ENCODE measurements around the gene AOPEP.

The AOPEP gene

GRCh38 chr9:94761481-94761880 lies 35.0 kb downstream of the AOPEP start:
- no peak for DNase-seq (ENCODE audit: low spot score)

DNA sequence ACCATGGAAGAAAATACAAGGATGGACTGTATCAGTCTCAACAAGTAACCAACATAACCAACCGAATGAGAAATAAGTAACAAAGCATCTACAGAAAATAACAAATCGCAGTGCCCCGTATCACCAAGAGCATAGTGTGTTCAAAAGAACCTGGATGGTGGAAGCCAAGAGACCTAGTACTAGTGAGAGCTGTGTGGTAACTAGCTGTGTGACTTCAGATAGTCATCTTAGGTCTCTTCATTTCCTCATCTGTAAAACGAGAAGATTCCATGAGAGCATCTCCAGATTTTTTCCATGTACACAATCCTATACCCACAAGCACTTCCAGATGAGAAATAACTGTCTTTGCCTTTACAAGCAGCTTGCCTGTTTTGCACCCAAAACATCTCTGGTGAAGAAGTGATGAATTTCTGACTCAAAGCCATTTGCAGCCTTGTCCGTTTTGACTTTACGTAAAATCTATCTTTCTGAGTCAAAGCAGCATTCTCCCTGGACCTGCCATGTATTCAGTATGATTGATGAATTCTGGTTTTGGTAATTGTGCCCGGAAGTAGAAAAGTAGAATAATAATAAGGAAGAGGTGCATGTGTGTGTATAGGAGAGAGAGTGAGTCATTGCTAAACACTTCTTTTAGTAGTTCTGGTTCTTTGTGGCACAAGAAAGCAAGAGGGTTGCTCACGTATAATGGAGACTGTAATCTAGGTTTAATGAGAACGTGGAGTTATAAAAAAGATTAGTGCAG lies 41.0 kb downstream of the AOPEP start:
- no peak for DNase-seq (ENCODE audit: low spot score)

- DNase-seq (ENCODE audit: low spot score): no peak
Observed at GRCh38 chr9:94768766-94769165, 42.3 kb downstream of the AOPEP start.

GRCh38 chr9:94770334-94770733 lies 43.8 kb downstream of the AOPEP start:
- DNase-seq (ENCODE audit: low spot score): no peak

- no peak for DNase-seq (ENCODE audit: low spot score)
Observed at GRCh38 chr9:94771096-94771495, 44.6 kb downstream of the AOPEP start.

DNA sequence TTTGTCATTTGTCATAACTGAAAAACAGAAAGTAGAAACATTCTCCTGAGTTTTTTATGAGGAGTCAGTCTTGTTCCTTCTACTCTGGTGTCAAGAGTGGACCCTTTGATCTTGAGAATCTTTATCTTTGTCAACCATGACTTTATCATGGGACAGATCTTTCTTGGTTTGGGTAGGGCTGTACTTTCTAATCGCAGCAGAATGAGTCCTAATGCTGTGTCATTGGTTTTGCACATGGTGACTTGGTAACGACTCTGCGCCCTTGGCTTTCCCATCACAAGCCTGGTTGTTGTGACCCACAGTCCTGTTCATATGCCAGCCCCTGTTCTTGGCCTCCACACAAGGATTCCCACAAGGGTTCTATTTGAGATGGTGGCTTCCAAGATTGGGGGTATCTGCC lies 45.6 kb downstream of the AOPEP start:
- no peak for DNase-seq (ENCODE audit: low spot score)

DNA sequence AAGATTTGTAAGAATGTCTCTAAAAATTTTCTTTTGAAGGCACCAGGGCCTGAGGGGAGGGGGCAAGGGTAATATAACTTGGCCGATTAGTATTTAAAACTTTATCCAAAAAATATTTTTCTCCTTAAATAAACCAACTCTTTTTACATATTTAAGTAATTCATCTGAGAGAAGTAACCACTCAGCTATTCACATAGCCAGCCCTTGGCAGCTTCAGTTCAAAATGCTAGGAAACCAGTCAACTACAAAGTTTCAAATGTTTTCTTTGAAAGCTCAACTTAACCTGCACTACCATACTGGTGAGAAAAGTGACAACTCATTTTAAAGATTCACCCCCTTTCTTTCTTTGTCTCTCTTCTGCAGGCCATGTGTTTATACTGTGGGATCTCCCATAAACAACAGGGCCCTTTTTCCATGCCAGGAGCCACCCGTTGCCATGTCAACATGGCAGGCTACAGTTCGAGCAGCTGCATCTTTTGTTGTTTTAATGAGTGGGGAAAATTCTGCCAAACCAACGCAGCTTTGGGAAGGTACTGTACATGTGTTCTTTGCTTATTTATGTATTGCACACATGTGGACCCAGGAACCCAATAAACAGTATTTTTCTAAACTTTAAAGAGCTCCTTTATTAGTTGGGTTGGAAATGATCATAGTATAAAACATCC lies 46.3 kb downstream of the AOPEP start:
- no peak for DNase-seq (ENCODE audit: low spot score)

DNA sequence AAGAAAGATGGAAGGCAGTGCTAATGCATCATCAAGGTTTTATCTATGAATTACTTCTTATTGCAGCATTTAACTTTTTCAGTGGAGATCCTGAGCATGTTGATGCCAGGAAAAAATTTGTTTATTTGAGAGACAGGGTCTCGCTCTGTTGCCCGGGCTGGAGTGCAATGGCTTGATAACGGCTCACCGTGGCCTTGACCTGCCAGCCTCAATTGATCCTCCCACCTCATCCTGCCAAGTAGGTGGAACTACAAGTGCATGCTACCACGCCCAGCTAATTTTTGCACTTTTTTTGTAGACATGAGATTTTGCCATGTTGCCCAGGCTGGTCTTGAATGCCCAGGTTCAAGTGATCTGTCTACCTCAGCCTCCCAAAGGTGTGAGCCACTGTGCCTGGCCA lies 47.2 kb downstream of the AOPEP start:
- DNase-seq (ENCODE audit: low spot score): no peak

- no peak for DNase-seq (ENCODE audit: low spot score)
Observed at GRCh38 chr9:94778013-94778412, 51.5 kb downstream of the AOPEP start.

GRCh38 chr9:94779031-94779430 lies 52.5 kb downstream of the AOPEP start:
- DNase-seq (ENCODE audit: low spot score): no peak

DNA sequence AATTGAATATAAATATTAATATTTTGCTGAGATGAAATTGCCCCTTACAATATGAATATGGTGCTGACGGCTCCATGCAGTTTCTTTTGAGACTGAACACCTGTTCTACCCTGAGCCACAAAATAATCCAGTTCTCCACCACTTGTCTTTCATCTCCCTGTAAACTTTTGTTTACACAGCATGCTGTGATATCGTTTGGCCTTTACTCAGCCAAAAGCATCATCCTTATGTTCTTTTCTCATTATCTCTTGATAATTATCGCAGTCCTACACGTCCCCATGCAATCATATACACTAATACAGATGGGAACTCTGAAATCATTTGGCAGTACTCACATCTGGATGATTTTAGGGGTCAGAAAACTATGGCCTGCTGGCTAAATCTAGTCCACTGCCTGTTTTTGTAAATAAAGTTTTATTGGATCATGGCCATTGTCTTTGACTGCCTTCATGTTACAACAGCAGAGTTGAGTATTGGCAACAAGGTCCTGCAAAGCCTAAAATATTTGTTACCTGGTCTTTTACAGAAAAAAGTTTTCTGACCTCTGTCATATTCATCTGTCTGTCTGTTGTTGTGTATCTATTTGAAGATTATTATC lies 53.3 kb downstream of the AOPEP start:
- DNase-seq (ENCODE audit: low spot score): no peak

DNA sequence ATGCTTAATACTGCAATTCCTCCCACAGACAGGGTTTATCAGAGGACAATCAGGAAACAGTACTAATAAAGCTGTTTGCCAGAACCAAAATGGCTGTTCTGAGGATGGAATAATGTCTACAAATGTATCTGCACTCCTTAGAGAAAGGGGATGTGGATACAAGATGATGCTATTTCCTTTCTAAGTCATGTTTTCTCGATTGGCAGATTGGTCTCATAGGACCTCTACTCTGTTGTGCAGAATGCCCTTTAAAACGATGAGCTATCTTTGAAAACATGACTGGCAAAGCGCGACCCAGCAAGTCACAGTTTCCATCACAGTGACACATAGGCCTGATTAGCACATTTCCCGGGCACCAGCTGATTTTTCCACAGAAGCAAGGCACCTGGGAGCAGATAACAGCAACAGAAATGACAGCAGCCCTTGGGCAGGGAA lies 54.0 kb downstream of the AOPEP start:
- DNase-seq (ENCODE audit: low spot score): no peak

DNA sequence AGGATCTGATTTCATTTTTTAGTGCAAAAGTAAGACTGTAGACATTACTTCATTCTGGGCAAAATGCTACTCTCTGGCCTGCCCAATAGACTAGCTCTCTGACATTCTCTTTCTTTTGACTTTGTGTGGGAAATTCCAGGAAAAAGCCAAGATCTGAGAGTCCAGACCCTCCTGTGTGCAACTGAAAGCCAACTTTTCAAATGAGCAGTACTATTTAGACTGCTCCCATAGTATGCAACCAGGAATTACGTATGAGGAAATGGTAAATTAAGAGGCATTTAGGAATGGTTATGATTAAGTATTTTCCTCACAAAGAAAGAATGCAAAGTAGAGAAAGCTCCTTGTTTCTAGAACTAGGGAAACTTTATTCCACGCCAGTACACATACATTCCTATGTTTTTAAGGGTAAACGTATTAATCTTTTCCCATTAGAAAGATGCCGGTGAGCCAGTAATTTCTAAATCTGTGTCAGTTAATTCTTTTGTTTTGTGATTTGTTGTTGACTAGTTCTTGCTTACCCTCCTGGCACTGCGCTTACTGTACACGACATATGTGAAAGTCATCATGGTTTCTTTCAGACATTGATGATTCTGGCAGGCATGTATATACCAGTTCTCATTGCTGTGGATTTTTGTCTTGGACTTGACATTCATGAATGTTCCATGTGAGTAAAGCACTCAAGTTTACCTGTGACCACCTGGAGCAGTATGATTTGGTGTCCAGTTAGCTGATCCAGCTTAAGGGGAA lies 56.0 kb downstream of the AOPEP start:
- DNase-seq (ENCODE audit: low spot score): no peak

DNA sequence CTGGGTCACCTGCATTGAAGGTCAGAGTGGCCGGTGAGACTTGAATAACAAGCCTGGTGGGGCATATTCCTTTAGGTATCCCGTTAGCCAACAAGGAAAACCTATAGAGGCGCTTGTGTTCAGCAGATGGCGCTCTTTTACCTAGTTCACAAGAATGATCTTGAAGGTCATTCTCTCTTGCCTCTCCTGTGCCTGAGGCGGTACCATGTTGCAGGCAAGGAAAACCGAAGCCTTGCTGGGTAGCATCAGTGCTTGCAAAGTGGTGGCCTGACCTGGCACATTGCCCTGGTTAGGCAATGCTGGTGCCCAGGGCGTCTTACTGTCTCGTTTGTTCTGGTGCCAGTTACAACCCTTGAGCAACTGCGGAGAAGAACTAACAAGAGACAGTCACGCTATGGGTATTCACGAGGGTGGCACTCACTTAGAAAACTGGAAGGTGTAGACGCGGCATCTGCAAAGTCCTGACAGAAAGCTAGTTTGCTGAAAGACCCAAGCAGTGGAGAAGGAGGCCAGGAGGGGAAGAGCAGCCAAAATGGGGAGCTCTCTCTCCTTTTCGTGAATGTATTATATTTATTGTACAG lies 56.7 kb downstream of the AOPEP start:
- peak; percentile 67 for DNase-seq (ENCODE audit: low spot score)

- DNase-seq (ENCODE audit: low spot score): no peak
Observed at GRCh38 chr9:94783928-94784327, 57.4 kb downstream of the AOPEP start.

DNA sequence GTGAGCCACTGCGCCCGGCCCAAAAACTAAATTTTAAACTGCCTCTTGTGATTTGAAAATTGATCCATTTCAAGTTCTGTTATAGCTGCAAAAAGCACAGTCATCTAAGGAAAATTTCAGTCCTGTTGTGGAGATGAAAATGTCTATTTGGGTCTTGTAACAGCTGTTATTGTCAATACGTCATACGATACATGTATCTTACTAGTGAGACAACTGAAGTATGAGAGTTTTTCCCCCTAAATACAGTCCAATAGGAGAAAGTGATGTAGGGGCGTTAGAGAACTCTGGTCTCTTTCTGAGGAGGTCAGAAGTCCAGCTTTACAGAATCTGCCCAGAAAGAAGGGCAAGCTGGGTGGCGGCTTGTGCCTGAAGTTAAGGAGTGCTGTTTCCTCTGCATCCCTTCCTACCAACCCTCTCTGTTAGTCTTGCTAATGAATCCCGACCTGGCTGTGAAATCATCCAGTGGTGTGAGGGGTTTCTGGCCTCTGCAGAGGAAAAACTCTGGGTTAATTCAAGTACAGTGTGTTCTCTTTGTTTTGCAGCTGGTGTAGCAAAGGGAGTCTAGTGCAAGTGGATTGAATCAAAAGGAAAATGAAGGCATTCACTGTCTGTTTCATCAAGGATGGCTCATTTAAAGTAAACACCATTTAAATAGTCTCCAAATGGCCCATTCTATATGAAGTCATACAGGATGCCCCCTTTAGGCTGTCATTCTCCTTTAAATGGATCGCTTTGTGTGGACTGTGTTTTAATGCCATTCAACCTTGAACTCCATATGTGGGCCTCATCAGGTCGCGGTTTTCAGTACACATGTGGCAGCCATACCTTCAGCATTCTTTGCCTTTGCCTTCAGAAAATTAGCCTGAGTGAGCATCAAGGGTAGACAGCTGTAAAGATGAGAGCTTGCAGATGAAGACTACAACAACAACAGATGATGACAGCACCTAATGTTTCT lies 59.0 kb downstream of the AOPEP start:
- DNase-seq (ENCODE audit: low spot score): no peak

GRCh38 chr9:94786586-94786985 lies 60.1 kb downstream of the AOPEP start:
- no peak for DNase-seq (ENCODE audit: low spot score)

DNA sequence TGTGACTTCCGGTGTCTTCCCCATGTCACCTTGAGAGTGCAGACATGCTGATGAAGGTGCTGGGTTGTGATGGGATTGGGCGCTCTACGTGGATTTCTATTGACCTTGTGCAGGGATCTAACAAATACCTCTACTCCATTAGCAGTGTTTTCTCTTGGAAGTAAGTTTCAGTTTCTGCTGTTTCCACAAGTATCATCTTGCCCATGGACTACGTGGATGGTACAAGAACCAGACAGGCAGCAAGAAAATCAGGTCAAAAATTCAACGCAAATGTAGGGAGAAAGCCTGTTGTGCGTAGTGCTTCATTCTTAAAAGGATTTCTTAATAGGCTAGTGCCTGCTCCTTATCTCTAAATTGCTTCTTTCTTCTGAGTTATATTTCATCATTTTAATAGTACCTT lies 60.8 kb downstream of the AOPEP start:
- DNase-seq (ENCODE audit: low spot score): no peak

DNA sequence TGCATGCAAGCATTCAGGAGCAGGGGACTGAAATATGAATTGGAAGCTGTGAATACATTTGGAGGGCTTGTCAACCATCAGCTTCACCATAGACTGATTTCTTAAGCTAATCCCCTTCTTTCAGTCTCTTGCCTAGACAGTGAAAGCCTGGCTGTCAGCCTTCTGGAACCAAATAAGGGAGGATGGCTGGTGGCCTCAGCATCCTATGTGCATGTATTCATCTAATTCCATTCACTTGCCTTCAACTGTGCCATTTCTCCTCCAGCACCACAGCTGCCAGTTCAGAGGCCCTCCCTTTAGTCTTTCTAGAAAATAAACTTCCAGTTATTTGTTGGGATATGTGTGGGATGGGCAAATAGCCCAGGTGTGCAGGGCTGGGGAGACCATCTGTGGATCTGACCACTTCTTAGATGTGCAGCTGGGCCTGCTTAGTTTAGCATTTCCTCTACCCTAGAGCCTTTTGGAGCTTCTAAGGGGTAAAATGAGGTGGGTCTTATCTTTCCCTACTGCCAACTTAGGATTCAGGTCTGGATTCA lies 62.1 kb downstream of the AOPEP start:
- DNase-seq (ENCODE audit: low spot score): no peak

DNA sequence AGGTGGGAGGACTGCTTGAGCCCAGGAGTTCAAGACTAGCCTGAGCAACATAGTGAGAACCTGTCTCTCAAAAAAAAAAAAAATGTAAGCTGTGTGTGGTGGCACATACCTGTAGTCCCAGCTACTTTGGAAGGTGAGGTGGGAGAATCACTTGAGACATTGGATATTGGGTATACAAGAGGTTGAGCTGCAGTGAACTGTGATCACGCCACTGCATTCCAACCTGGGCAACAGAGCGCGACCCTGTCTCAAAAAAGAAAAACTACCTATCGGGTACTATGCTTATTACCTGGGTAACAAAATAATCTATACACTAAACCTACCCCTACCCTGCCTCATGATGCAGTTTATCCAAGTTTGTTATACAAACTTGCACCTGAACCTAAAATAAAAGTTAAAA lies 64.9 kb downstream of the AOPEP start:
- DNase-seq (ENCODE audit: low spot score): no peak

- no peak for DNase-seq (ENCODE audit: low spot score)
Observed at GRCh38 chr9:94792511-94792910, 66.0 kb downstream of the AOPEP start.

All from iPS-NIHi11 (cell line).